HepG2 (cell line): ENCODE measurements around the gene SLC4A11.

Experiments
- BCL3 ChIP-seq: sonication (generic); formaldehyde crosslinking; IDR thresholded peaks from 2 replicates; pipeline ENCODE4 v1.5.1; 2020; ENCODE audit warnings: mild to moderate bottlenecking, missing genetic modification reagents, moderate library complexity
- BHLHE40 ChIP-seq: IDR thresholded peaks from 2 replicates; pipeline ENCODE4 v1.6.1; 2011; ENCODE audit warnings: low read length, improper control_type of control experiment
- DPF2 ChIP-seq: sonication (generic); formaldehyde crosslinking; IDR thresholded peaks from 2 replicates; pipeline ENCODE4 v1.4.0; 2020; ENCODE audit warnings: mild to moderate bottlenecking, low read depth, missing genetic modification reagents, borderline replicate concordance
- GLI4 ChIP-seq: sonication (generic); formaldehyde crosslinking; IDR thresholded peaks from 2 replicates; pipeline ENCODE4 v1.5.1; 2020; ENCODE audit warnings: missing genetic modification reagents, mild to moderate bottlenecking, moderate library complexity, borderline replicate concordance
- GZF1 ChIP-seq: sonication (generic); formaldehyde crosslinking; IDR thresholded peaks from 2 replicates; pipeline ENCODE4 v1.5.1; 2020; ENCODE audit warnings: mild to moderate bottlenecking, missing genetic modification reagents
- HOXA5 ChIP-seq: sonication (generic); formaldehyde crosslinking; IDR thresholded peaks from 2 replicates; pipeline ENCODE4 v1.4.0; 2020; ENCODE audit warnings: missing genetic modification reagents
- MTF1 ChIP-seq: sonication (generic); formaldehyde crosslinking; IDR thresholded peaks from 2 replicates; pipeline ENCODE4 v1.5.0; 2020; ENCODE audit warnings: missing genetic modification reagents
- SKI ChIP-seq: fragments of 450-650 bp; IDR thresholded peaks from one replicate; pipeline ENCODE4 v1.6.1; 2018; ENCODE audit warnings: mild to moderate bottlenecking; ENCODE audit not compliant: partially characterized antibody
- TRIM22 ChIP-seq: fragments of 450-650 bp; IDR thresholded peaks from 2 replicates; pipeline ENCODE4 v1.6.1; 2017
- ZNF501 ChIP-seq: sonication (generic); formaldehyde crosslinking; IDR thresholded peaks from 2 replicates; pipeline ENCODE4 v1.5.1; 2020; ENCODE audit warnings: mild to moderate bottlenecking, moderate library complexity, missing genetic modification reagents
- TF ChIP-seq, protein P1 (sequence below): sonication (generic); formaldehyde crosslinking; IDR thresholded peaks from 2 replicates; pipeline ENCODE4 v1.4.0; 2020; ENCODE audit warnings: missing genetic modification reagents, mild to moderate bottlenecking, borderline replicate concordance
- TF ChIP-seq, protein P2 (sequence below): sonication (generic); formaldehyde crosslinking; IDR thresholded peaks from 2 replicates; pipeline ENCODE4 v1.5.0; 2020; ENCODE audit warnings: mild to moderate bottlenecking, missing genetic modification reagents, moderate library complexity

GRCh38 chr20:3245156-3245555 lies 6.2 kb upstream of the SLC4A11 start:
- TF ChIP-seq DPF2 (CRISPR knock-in tag), result no peak
- TF ChIP-seq, protein P1, sequence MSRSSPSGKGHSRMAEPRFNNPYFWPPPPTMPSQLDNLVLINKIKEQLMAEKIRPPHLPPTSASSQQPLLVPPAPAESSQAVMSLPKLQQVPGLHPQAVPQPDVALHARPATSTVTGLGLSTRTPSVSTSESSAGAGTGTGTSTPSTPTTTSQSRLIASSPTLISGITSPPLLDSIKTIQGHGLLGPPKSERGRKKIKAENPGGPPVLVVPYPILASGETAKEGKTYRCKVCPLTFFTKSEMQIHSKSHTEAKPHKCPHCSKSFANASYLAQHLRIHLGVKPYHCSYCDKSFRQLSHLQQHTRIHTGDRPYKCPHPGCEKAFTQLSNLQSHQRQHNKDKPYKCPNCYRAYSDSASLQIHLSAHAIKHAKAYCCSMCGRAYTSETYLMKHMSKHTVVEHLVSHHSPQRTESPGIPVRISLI (CRISPR knock-in tag), result no peak
- no peak for TF ChIP-seq ZNF501 (CRISPR knock-in tag)
- no peak for TF ChIP-seq BHLHE40
- no peak for TF ChIP-seq TRIM22
- TF ChIP-seq BCL3 (CRISPR knock-in tag), result no peak
- no peak for TF ChIP-seq GZF1
- TF ChIP-seq, protein P2, sequence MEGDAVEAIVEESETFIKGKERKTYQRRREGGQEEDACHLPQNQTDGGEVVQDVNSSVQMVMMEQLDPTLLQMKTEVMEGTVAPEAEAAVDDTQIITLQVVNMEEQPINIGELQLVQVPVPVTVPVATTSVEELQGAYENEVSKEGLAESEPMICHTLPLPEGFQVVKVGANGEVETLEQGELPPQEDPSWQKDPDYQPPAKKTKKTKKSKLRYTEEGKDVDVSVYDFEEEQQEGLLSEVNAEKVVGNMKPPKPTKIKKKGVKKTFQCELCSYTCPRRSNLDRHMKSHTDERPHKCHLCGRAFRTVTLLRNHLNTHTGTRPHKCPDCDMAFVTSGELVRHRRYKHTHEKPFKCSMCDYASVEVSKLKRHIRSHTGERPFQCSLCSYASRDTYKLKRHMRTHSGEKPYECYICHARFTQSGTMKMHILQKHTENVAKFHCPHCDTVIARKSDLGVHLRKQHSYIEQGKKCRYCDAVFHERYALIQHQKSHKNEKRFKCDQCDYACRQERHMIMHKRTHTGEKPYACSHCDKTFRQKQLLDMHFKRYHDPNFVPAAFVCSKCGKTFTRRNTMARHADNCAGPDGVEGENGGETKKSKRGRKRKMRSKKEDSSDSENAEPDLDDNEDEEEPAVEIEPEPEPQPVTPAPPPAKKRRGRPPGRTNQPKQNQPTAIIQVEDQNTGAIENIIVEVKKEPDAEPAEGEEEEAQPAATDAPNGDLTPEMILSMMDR (CRISPR knock-in tag), result no peak
- TF ChIP-seq GLI4 (CRISPR knock-in tag), result no peak
- no peak for TF ChIP-seq MTF1 (CRISPR knock-in tag)
- TF ChIP-seq SKI, result no peak
- TF ChIP-seq HOXA5, result no peak
